ENCODE results near the gene INPP5A. TPM values are rescaled to one million over a fixed set of nuclear protein-coding genes. Genes with fewer than 3 reads are reported as not detected.
A peak's percentile ranks its signal among the peaks of the same experiment; 100 is the strongest.

The INPP5A gene
- total RNA-seq, 1 experiment from 2014 or later: 44.5 TPM

DNA sequence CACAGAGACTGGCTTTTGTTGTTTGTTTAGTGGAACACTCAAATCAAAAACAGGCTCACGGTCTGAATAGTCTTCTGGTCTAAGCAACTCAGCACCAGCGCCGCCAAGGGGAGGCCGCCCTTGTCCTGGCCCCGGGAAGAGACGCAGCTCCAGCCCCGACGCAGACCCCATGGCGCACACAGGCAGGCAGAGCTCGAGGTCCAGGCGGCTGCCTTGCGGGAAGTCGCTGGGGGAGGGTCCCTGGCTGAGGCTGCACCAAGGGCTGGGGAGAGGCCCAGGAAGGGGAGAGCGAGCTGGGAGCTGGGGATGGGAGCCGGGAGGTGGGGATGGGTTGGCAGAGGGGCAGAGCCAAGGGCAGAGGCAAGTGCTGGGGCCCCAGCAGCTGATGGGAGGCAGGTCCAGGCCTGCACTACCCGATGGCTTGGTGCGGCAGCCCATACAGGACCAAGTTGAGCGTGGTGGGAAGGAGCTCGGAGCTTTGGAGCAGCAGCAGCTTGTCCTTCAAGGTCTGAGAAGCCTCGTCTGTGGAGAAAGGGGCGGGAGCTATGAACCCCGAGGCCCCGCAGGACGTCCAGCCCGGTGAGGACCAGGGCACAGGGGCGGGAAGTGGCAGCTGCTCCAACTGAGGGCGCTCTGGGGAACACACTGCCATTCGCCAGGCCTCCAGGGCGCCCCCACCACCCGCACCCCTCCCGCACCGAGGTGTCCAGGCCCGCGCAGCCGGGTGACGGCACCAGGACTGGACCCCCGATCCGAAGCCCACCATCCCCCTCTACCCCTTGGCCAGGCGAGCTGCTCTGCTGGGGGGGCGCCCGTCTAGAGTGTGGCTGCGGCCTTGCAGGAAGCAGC, 271.0 kb downstream of the INPP5A start:
- no peaks in the 10 kb centered on the region for H3K36me3 ChIP-seq (ENCODE audit: control insufficient read depth, insufficient read depth, low read length)
- peak in 1 of 2 experiments; percentile 29 for DNase-seq
- H3K36me3 Mint-ChIP-seq (ENCODE audit: insufficient read depth, unreplicated experiment): no peaks in the 10 kb centered on the region
- no TSS peak for BruUV-seq (replicated peaks)
- TF ChIP-seq, protein P1, sequence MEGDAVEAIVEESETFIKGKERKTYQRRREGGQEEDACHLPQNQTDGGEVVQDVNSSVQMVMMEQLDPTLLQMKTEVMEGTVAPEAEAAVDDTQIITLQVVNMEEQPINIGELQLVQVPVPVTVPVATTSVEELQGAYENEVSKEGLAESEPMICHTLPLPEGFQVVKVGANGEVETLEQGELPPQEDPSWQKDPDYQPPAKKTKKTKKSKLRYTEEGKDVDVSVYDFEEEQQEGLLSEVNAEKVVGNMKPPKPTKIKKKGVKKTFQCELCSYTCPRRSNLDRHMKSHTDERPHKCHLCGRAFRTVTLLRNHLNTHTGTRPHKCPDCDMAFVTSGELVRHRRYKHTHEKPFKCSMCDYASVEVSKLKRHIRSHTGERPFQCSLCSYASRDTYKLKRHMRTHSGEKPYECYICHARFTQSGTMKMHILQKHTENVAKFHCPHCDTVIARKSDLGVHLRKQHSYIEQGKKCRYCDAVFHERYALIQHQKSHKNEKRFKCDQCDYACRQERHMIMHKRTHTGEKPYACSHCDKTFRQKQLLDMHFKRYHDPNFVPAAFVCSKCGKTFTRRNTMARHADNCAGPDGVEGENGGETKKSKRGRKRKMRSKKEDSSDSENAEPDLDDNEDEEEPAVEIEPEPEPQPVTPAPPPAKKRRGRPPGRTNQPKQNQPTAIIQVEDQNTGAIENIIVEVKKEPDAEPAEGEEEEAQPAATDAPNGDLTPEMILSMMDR (IDR thresholded peaks at IDR 0.05; ENCODE audit: insufficient read depth in 1 of 2, low read depth in 1 of 2, low read length in 1 of 2, severe bottlenecking in 1 of 2, unreplicated experiment in 1 of 2): no peak
- H3K4me1 Mint-ChIP-seq (ENCODE audit: low read depth, unreplicated experiment): no peaks in the 10 kb centered on the region
- H3K9me3 Mint-ChIP-seq (ENCODE audit: unreplicated experiment): no peaks in the 10 kb centered on the region
- no peaks in the 10 kb centered on the region for H3K27me3 ChIP-seq (replicated peaks; ENCODE audit: control insufficient read depth, insufficient read depth, low read length)
- POLR2A ChIA-PET: no interaction called here
- CTCF ChIA-PET: no interaction called here
- H3K4me3 ChIP-seq (ENCODE audit: low read depth, low read length): no peak overlapping the region
- no peaks in the 10 kb centered on the region for H3K4me1 ChIP-seq
- intact Hi-C loops (cut with micrococcal nuclease; ENCODE audit: unreplicated experiment): no loop called here
- H3K4me3 Mint-ChIP-seq (ENCODE audit: unreplicated experiment): no peak overlapping the region
- no peaks in the 10 kb centered on the region for H3K9me3 ChIP-seq
- no peak overlapping the region for H3K27ac Mint-ChIP-seq (ENCODE audit: unreplicated experiment)
- H3K27me3 Mint-ChIP-seq (ENCODE audit: insufficient read depth, unreplicated experiment): peaks cover 6% of the 10 kb centered on the region

DNA sequence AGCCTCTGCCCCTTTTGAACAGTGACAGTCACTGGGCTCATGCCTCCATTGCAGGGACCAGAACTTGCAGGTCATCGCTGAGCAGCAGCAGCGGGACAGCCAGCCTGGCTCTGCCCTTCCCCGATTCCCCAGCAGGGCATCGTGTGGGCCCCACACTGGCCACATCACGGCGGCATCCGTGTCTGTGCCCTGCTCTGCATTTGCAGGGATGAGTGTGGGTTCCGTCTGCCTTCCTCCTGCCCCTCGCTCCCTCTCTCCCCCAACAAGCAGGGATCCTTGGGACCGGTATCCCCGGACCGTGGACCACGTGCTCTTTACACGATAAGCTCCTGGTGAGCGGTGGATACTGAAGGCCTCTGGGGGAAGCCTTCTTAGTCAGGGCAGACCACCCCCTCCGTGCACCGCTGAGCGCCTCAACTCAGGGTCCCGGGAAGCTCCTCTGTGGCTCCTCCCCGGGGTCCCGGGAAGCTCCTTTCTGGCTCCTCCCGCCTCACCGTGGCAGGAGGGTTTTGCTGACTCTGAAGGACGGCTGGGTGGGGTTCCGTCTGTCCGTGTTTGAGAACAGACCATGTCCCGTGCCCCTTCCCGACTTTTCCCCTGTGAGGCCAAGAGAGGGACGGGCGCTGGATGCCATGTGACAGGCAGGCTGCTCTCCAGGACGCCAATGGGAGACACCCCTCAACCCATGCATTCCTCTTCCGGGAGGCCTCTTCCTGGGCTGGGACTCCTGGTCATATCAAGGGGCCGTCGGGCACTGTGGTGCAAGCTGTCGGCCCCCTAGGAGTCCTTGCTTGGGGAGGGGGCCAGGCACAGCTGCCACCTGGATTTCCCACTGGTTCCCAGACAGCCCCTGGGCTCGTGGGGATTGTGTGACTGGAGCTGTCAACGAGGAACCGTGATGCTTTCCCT, 271.9 kb downstream of the INPP5A start:
- Mint-ChIP-seq H3K27me3 (ENCODE audit: insufficient read depth, unreplicated experiment) (peaks cover 6% of the 10 kb centered on the region), H3K9me3 (ENCODE audit: unreplicated experiment) (no peaks in the 10 kb centered on the region), H3K4me3 (ENCODE audit: unreplicated experiment) (no peak overlapping the region), H3K27ac (ENCODE audit: unreplicated experiment) (no peak overlapping the region), H3K4me1 (ENCODE audit: low read depth, unreplicated experiment) (no peaks in the 10 kb centered on the region), H3K36me3 (ENCODE audit: insufficient read depth, unreplicated experiment) (no peaks in the 10 kb centered on the region)
- no TSS peak for BruUV-seq (replicated peaks)
- Histone ChIP-seq H3K36me3 (ENCODE audit: control insufficient read depth, insufficient read depth, low read length) (no peaks in the 10 kb centered on the region), H3K27me3 (replicated peaks; ENCODE audit: control insufficient read depth, insufficient read depth, low read length) (no peaks in the 10 kb centered on the region), H3K9me3 (no peaks in the 10 kb centered on the region), H3K4me3 (ENCODE audit: low read depth, low read length) (no peak overlapping the region), H3K4me1 (no peaks in the 10 kb centered on the region)
- CTCF ChIA-PET: no interaction called here
- POLR2A ChIA-PET: no interaction called here
- intact Hi-C loops (cut with micrococcal nuclease; ENCODE audit: unreplicated experiment): no loop called here
- TF ChIP-seq, protein P1 (IDR thresholded peaks at IDR 0.05; ENCODE audit: insufficient read depth in 1 of 2, low read depth in 1 of 2, low read length in 1 of 2, severe bottlenecking in 1 of 2, unreplicated experiment in 1 of 2): no peak
- DNase-seq: peak in 1 of 2 experiments; percentile 34

DNA sequence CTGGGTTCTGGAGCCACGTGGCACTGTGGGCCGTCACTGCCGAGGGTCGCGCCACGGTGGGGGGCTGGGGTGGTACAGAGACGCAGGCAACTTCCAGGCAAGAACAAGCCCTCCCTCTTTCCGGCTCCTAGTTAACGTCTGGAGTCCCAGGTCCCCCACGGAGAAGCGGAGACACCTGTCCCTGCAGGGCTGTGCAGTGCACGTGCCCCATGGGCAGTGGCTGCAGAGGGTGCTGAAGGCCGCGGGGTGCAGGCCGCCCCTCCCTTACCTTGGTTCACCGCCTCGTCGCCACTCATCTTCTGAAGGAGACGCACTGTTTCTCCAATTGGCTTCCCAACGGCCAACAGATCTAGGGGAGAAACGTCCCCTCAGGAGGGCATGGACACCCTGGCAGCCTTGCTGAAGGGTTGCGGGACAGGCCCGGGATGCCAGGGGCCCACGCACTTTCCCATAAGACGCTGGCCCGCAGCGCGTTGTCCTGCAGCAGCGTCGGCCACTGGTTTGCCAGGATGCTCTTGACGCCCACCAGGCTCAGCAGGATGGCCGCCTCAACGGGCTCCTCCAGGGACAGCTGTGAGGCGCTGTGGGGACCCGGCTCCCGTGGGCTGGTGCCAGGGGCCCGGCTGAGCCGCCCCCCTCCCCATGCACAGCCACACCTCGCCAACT, 272.7 kb downstream of the INPP5A start:
- CTCF ChIA-PET: no interaction called here

More for the DNA sequence above, 272.7 kb downstream of the INPP5A start:
- no peak overlapping the region for H3K4me3 ChIP-seq (ENCODE audit: low read depth, low read length)
- no peak overlapping the region for H3K27ac Mint-ChIP-seq (ENCODE audit: unreplicated experiment)
- H3K27me3 Mint-ChIP-seq (ENCODE audit: insufficient read depth, unreplicated experiment): peaks cover 6% of the 10 kb centered on the region
- no peak for DNase-seq
- intact Hi-C loops (cut with micrococcal nuclease; ENCODE audit: unreplicated experiment): no loop called here
- H3K4me1 ChIP-seq: no peaks in the 10 kb centered on the region
- no peak overlapping the region for H3K4me3 Mint-ChIP-seq (ENCODE audit: unreplicated experiment)
- H3K4me1 Mint-ChIP-seq (ENCODE audit: low read depth, unreplicated experiment): no peaks in the 10 kb centered on the region
- POLR2A ChIA-PET: no interaction called here
- H3K36me3 ChIP-seq (ENCODE audit: control insufficient read depth, insufficient read depth, low read length): no peaks in the 10 kb centered on the region
- TF ChIP-seq, protein P1 (IDR thresholded peaks at IDR 0.05; ENCODE audit: insufficient read depth in 1 of 2, low read depth in 1 of 2, low read length in 1 of 2, severe bottlenecking in 1 of 2, unreplicated experiment in 1 of 2): no peak
- no peaks in the 10 kb centered on the region for H3K36me3 Mint-ChIP-seq (ENCODE audit: insufficient read depth, unreplicated experiment)
- H3K9me3 Mint-ChIP-seq (ENCODE audit: unreplicated experiment): no peaks in the 10 kb centered on the region
- H3K27me3 ChIP-seq (replicated peaks; ENCODE audit: control insufficient read depth, insufficient read depth, low read length): no peaks in the 10 kb centered on the region
- no peaks in the 10 kb centered on the region for H3K9me3 ChIP-seq
- no TSS peak for BruUV-seq (replicated peaks)
